ENCODE results near the gene SPINK4.

DNA sequence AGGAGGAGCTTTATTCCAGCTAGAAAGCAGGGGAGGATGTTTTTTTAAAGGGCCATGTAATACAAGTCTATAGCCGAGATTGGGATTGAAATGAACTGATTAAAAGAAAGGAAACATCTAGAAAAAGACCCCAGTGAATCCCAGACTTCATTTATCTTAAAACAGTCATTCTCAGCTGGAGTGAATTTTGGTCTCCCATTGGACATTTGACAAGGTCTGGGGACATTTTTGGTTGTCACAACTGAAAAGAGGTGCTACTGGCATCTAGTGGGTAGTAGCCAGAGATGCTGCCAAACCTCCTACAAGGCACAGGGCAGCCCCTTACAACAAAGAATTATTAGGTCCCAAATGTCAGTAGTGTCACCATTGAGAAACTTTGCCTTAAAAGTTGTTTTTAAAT is 16.3 kb upstream of the SPINK4 start:
- TF ChIP-seq POLR2A (IDR thresholded peaks at IDR 0.05) = no peak
- TF ChIP-seq CTCF (IDR thresholded peaks at IDR 0.05) = no peak
- TF ChIP-seq EP300 (IDR thresholded peaks at IDR 0.05) = no peak
